ENCODE results near the gene HEBP2. TPM values are rescaled to one million over a fixed set of nuclear protein-coding genes. Genes with fewer than 3 reads are reported as not detected.

Gene HEBP2
- total and polyA plus RNA-seq, 5 donors from 2014 or later, result 57.5 to 115 (median 67.8) TPM

DNA sequence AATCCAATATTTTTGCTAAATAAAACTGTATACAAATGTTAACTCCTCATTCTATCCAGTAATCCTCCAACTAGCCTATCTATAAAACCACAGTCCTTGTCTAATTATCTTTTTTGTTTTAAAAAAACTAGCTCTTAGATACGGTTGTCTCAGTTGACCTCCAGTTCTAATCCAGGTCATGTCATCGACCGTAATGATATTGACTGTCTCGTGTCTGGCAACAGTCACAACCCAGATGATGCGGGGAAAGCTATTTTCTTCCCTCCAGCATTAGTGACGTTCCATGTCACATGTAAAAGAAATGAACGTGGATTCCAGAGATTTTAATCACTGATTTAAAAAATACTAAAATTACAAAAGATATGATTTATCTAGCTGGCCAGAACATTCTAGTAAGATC is 35.5 kb downstream of the HEBP2 start:
- peaks cover 0 to 1% (median 0%) of the 10 kb centered on the region in 7 donors for H3K9me3 Mint-ChIP-seq
- no peaks in the 10 kb centered on the region for H3K27me3 Mint-ChIP-seq
- no peaks in the 10 kb centered on the region for H3K4me1 Mint-ChIP-seq
- ATAC-seq (ENCODE audit: low read depth in 2 of 2) (no peak), DNase-seq (no peak)
- H3K27ac Mint-ChIP-seq, result no peak overlapping the region
- Histone ChIP-seq H3K27ac (ENCODE audit: insufficient read depth, low read length, poor library complexity, severe bottlenecking) (no peak overlapping the region), H3K4me3 (ENCODE audit: low read depth, low read length) (no peak overlapping the region), H3K4me1 (ENCODE audit: control insufficient read depth, insufficient read depth, low read length, poor library complexity, severe bottlenecking) (no peaks in the 10 kb centered on the region), H3K9me3 (ENCODE audit: control insufficient read depth in 2 of 2, low read length in 2 of 2) (no peaks in the 10 kb centered on the region), H3K36me3 (ENCODE audit: control insufficient read depth, insufficient read depth, low read length) (no peaks in the 10 kb centered on the region), H3K27me3 (ENCODE audit: control insufficient read depth, insufficient read depth, low read length) (peaks cover 2% of the 10 kb centered on the region)
- H3K4me3 Mint-ChIP-seq, result no peak overlapping the region
- no peaks in the 10 kb centered on the region for H3K36me3 Mint-ChIP-seq

DNA sequence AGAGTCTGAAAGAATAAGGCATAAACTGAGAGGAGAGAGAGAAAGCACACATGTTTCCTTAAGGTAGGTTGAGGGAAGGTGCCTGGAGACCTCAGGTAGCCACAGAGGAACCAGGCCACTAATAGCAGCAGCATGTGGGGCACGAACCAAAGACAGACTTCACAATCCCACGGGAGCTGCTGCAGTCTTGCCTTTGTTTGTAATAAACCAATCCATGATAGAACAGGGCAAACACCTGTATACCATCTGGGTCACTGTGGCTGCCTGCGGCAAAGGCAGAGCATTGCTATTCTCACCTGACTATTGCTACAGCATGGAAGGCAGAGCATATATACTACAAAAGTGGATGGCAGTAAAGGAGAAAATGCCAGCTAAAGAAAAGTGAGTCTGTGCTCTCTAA is 36.3 kb downstream of the HEBP2 start:
- no peaks in the 10 kb centered on the region for H3K9me3 ChIP-seq (ENCODE audit: control insufficient read depth in 2 of 2, low read length in 2 of 2)
- no peak for ATAC-seq (ENCODE audit: low read depth in 2 of 2)
- H3K4me3 Mint-ChIP-seq, result no peak overlapping the region
- H3K4me1 ChIP-seq (ENCODE audit: control insufficient read depth, insufficient read depth, low read length, poor library complexity, severe bottlenecking), result no peaks in the 10 kb centered on the region
- H3K4me3 ChIP-seq (ENCODE audit: low read depth, low read length), result no peak overlapping the region
- H3K27me3 Mint-ChIP-seq, result no peaks in the 10 kb centered on the region
- H3K9me3 Mint-ChIP-seq, result peaks cover 0 to 1% (median 0%) of the 10 kb centered on the region in 7 donors
- H3K4me1 Mint-ChIP-seq, result no peaks in the 10 kb centered on the region
- H3K36me3 ChIP-seq (ENCODE audit: control insufficient read depth, insufficient read depth, low read length), result no peaks in the 10 kb centered on the region
- no peak for DNase-seq
- H3K27ac Mint-ChIP-seq, result no peak overlapping the region
- peaks cover 2% of the 10 kb centered on the region for H3K27me3 ChIP-seq (ENCODE audit: control insufficient read depth, insufficient read depth, low read length)
- no peak overlapping the region for H3K27ac ChIP-seq (ENCODE audit: insufficient read depth, low read length, poor library complexity, severe bottlenecking)
- no peaks in the 10 kb centered on the region for H3K36me3 Mint-ChIP-seq

DNA sequence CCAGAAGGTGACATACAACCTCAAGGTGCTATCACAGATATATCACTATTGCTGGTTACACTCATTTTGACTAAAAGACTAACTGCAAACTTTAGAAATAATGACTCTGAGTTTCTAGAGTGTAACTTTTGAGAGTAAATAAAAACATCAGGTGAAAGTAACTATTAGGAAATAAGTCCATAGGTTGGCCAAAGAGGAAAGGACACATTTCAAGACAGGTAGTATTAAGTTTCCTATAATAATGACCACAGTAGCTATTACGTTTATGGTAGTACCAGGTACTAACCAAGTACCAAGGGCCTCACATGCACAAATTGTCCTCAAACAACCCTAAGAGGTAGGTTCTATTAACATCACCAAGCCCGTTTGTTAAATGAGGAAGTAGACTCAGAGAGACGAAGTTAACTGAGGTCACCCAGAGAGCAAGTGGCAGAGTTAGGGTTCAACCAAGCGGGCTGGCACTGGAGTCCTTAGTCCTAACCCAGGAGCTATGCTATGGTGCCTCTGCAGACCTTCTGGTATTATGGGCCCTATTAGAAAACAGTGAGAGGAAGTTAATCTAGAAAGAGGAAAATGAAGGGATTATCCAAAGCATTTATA is 36.8 kb downstream of the HEBP2 start:
- peaks cover 2% of the 10 kb centered on the region for H3K27me3 ChIP-seq (ENCODE audit: control insufficient read depth, insufficient read depth, low read length)
- no peaks in the 10 kb centered on the region for H3K4me1 ChIP-seq (ENCODE audit: control insufficient read depth, insufficient read depth, low read length, poor library complexity, severe bottlenecking)
- DNase-seq, result no peak
- H3K36me3 ChIP-seq (ENCODE audit: control insufficient read depth, insufficient read depth, low read length), result no peaks in the 10 kb centered on the region
- Mint-ChIP-seq H3K4me1 (no peaks in the 10 kb centered on the region), H3K36me3 (no peaks in the 10 kb centered on the region), H3K9me3 (peaks cover 0 to 1% (median 0%) of the 10 kb centered on the region in 7 donors), H3K27me3 (no peaks in the 10 kb centered on the region), H3K27ac (no peak overlapping the region), H3K4me3 (no peak overlapping the region)
- no peak overlapping the region for H3K27ac ChIP-seq (ENCODE audit: insufficient read depth, low read length, poor library complexity, severe bottlenecking)
- ATAC-seq (ENCODE audit: low read depth in 2 of 2), result no peak
- no peak overlapping the region for H3K4me3 ChIP-seq (ENCODE audit: low read depth, low read length)
- no peaks in the 10 kb centered on the region for H3K9me3 ChIP-seq (ENCODE audit: control insufficient read depth in 2 of 2, low read length in 2 of 2)

DNA sequence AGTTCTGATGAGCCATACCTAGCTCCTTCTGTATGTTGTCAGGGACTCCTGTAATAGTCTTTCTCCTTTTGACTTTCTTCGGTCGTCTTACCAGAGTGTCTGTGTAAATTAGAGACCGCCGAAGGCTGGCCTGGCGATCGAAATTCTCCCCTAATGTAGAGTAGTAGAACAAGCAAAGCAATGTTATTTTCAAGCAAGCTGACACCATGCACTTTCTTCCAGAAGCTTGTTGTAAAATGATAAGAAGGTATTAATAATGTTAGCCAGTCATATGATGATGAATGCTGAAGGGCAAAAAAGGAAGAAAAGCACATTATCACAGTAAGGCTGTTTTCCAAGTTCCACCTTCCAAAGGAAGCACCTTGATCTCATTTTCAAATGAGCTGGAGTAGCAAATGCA is 37.9 kb downstream of the HEBP2 start:
- DNase-seq (no peak), ATAC-seq (ENCODE audit: low read depth in 2 of 2) (no peak)
- Mint-ChIP-seq H3K4me3 (no peak overlapping the region), H3K4me1 (no peaks in the 10 kb centered on the region), H3K36me3 (no peaks in the 10 kb centered on the region), H3K27me3 (no peaks in the 10 kb centered on the region), H3K9me3 (peaks cover 0 to 1% (median 0%) of the 10 kb centered on the region in 7 donors), H3K27ac (no peak overlapping the region)
- Histone ChIP-seq H3K27ac (ENCODE audit: insufficient read depth, low read length, poor library complexity, severe bottlenecking) (no peak overlapping the region), H3K4me1 (ENCODE audit: control insufficient read depth, insufficient read depth, low read length, poor library complexity, severe bottlenecking) (no peaks in the 10 kb centered on the region), H3K27me3 (ENCODE audit: control insufficient read depth, insufficient read depth, low read length) (peaks cover 2% of the 10 kb centered on the region), H3K36me3 (ENCODE audit: control insufficient read depth, insufficient read depth, low read length) (no peaks in the 10 kb centered on the region), H3K4me3 (ENCODE audit: low read depth, low read length) (no peak overlapping the region), H3K9me3 (ENCODE audit: control insufficient read depth in 2 of 2, low read length in 2 of 2) (no peaks in the 10 kb centered on the region)

DNA sequence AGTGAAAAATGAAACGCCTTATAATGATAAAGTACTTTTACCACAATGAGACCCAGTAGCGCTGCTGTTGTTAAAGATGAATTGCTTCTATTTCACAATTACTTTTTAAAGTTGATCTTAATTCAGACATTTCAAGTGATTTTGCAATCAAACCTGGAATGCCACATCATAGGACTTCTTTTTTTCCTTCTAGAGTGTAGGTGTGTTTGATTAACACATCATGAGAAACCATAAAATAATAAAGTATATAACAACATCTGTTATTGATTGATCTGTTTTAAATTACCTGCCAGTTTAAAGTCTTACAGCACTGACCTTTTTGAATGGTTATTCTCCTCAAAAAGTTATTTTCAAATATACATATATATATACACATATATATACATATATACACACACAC is 38.6 kb downstream of the HEBP2 start:
- H3K27me3 ChIP-seq (ENCODE audit: control insufficient read depth, insufficient read depth, low read length), result peaks cover 2% of the 10 kb centered on the region
- Mint-ChIP-seq H3K36me3 (no peaks in the 10 kb centered on the region), H3K9me3 (peaks cover 0 to 1% (median 0%) of the 10 kb centered on the region in 7 donors), H3K27me3 (no peaks in the 10 kb centered on the region), H3K27ac (no peak overlapping the region), H3K4me1 (no peaks in the 10 kb centered on the region), H3K4me3 (no peak overlapping the region)
- H3K27ac ChIP-seq (ENCODE audit: insufficient read depth, low read length, poor library complexity, severe bottlenecking), result no peak overlapping the region
- H3K4me1 ChIP-seq (ENCODE audit: control insufficient read depth, insufficient read depth, low read length, poor library complexity, severe bottlenecking), result no peaks in the 10 kb centered on the region
- ATAC-seq (ENCODE audit: low read depth in 2 of 2), result no peak
- H3K9me3 ChIP-seq (ENCODE audit: control insufficient read depth in 2 of 2, low read length in 2 of 2), result no peaks in the 10 kb centered on the region
- no peak for DNase-seq
- H3K4me3 ChIP-seq (ENCODE audit: low read depth, low read length), result no peak overlapping the region
- no peaks in the 10 kb centered on the region for H3K36me3 ChIP-seq (ENCODE audit: control insufficient read depth, insufficient read depth, low read length)

DNA sequence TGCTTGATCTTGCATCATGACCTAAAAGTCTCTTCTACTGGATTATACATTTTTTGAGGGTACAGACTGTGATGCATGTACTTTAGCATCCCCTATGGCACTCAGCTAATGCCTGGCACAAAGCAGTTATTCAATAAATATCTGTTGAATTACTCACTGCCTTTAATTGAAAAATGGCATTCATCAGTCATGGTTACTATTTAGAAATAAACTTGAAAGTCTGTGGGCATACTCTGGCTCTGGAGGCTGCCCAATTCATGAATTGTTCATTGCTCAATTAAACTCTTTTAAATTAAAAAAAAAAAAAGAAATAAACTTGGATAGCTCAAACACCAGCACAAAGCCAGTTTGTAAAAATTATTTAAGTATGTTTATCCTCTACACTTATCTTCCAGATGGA is 40.0 kb downstream of the HEBP2 start:
- H3K27ac Mint-ChIP-seq, result no peak overlapping the region

DNA sequence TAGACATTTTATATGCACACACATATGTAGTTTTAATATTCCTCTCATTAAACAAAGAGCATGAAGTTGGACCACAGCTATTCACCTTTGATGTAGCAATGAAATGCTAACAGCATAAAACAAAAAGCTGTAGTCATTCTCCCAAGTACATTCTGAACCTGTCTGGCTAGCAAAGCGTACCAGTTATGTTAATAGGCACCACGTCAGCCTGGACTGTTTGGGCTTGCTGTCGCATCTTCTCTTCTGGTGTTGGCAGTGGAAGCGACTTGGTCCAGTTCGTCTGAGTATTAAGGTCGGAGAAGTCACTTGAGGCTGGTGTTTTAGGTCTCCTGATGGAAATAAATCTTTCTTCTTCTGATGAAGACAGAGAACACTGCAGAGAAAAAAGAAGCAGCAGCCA is 42.8 kb downstream of the HEBP2 start:
- no peaks in the 10 kb centered on the region for H3K36me3 ChIP-seq (ENCODE audit: control insufficient read depth, insufficient read depth, low read length)
- ATAC-seq (ENCODE audit: low read depth in 2 of 2), result no peak
- Mint-ChIP-seq H3K4me1 (peaks cover 0 to 2% (median 0%) of the 10 kb centered on the region in 4 donors), H3K4me3 (no peak overlapping the region), H3K36me3 (no peaks in the 10 kb centered on the region), H3K27ac (peak overlapping the region in 1 of 3 donors; percentile 44), H3K9me3 (no peaks in the 10 kb centered on the region), H3K27me3 (peaks cover 5% of the 10 kb centered on the region)
- H3K27me3 ChIP-seq (ENCODE audit: control insufficient read depth, insufficient read depth, low read length), result peaks cover 2% of the 10 kb centered on the region
- no peaks in the 10 kb centered on the region for H3K9me3 ChIP-seq (ENCODE audit: control insufficient read depth in 2 of 2, low read length in 2 of 2)
- H3K4me3 ChIP-seq (ENCODE audit: low read depth, low read length), result no peak overlapping the region
- H3K27ac ChIP-seq (ENCODE audit: insufficient read depth, low read length, poor library complexity, severe bottlenecking), result no peak overlapping the region
- H3K4me1 ChIP-seq (ENCODE audit: control insufficient read depth, insufficient read depth, low read length, poor library complexity, severe bottlenecking), result no peaks in the 10 kb centered on the region
- no peak for DNase-seq

More for the DNA sequence above, 40.0 kb downstream of the HEBP2 start:
- H3K4me3 ChIP-seq (ENCODE audit: low read depth, low read length), result no peak overlapping the region
- H3K36me3 ChIP-seq (ENCODE audit: control insufficient read depth, insufficient read depth, low read length), result no peaks in the 10 kb centered on the region
- H3K4me1 Mint-ChIP-seq, result no peaks in the 10 kb centered on the region
- DNase-seq, result no peak
- no peaks in the 10 kb centered on the region for H3K9me3 ChIP-seq (ENCODE audit: control insufficient read depth in 2 of 2, low read length in 2 of 2)
- H3K27ac ChIP-seq (ENCODE audit: insufficient read depth, low read length, poor library complexity, severe bottlenecking), result no peak overlapping the region
- no peak for ATAC-seq (ENCODE audit: low read depth in 2 of 2)
- peaks cover 0 to 1% (median 0%) of the 10 kb centered on the region in 7 donors for H3K9me3 Mint-ChIP-seq
- no peaks in the 10 kb centered on the region for H3K36me3 Mint-ChIP-seq
- peaks cover 2% of the 10 kb centered on the region for H3K27me3 ChIP-seq (ENCODE audit: control insufficient read depth, insufficient read depth, low read length)
- no peak overlapping the region for H3K4me3 Mint-ChIP-seq
- H3K27me3 Mint-ChIP-seq, result no peaks in the 10 kb centered on the region
- H3K4me1 ChIP-seq (ENCODE audit: control insufficient read depth, insufficient read depth, low read length, poor library complexity, severe bottlenecking), result no peaks in the 10 kb centered on the region

DNA sequence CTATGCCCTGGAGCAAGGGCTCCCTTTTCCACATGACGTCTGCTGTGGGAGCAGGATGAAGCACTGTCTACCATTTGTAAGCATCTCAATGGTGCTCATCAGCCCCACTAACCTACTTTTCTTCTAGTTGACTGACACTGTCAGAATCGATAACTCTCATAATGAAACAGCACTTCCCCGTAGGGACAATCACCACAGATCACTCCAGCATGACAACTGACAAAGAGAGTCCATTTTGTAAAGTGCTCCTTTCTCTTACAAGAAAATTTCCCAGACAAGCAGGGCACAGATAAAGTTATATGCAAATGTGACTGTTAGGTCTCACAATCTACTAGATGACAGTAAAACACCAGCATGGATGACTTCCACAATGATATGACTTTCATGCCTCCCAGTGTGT is 46.4 kb downstream of the HEBP2 start:
- no peak overlapping the region for H3K4me3 Mint-ChIP-seq
- Histone ChIP-seq H3K36me3 (ENCODE audit: control insufficient read depth, insufficient read depth, low read length) (no peaks in the 10 kb centered on the region), H3K27ac (ENCODE audit: insufficient read depth, low read length, poor library complexity, severe bottlenecking) (no peak overlapping the region), H3K27me3 (ENCODE audit: control insufficient read depth, insufficient read depth, low read length) (no peaks in the 10 kb centered on the region), H3K4me1 (ENCODE audit: control insufficient read depth, insufficient read depth, low read length, poor library complexity, severe bottlenecking) (peaks cover 9% of the 10 kb centered on the region), H3K9me3 (ENCODE audit: control insufficient read depth in 2 of 2, low read length in 2 of 2) (no peaks in the 10 kb centered on the region), H3K4me3 (ENCODE audit: low read depth, low read length) (no peak overlapping the region)
- H3K27me3 Mint-ChIP-seq, result peaks cover 5% of the 10 kb centered on the region
- H3K9me3 Mint-ChIP-seq, result no peaks in the 10 kb centered on the region
- no peaks in the 10 kb centered on the region for H3K36me3 Mint-ChIP-seq
- ATAC-seq (ENCODE audit: low read depth in 2 of 2) (no peak), DNase-seq (no peak)
- no peak overlapping the region for H3K27ac Mint-ChIP-seq
- peaks cover 6 to 12% (median 9%) of the 10 kb centered on the region in 4 donors for H3K4me1 Mint-ChIP-seq
